CD14-positive monocyte (primary cell): ENCODE results near the gene MPV17L. TPM values are rescaled to one million over a fixed set of nuclear protein-coding genes. Genes with fewer than 3 reads are reported as not detected.
A peak's percentile ranks its signal among the peaks of the same experiment; 100 is the strongest.
"Not testable (repeated sequence)": the region's sequence is repeated elsewhere in the genome, so short reads cannot be mapped to it uniquely, and the experiment has no call there.

Experiments
- DNase-seq, 3 donors: peaks; one replicate each; pipeline ENCODE4 v3.0.0-alpha.2; 2011 to 2022
- H2AFZ ChIP-seq: 2 replicates; pipeline ENCODE4 v1.6.0; 2012; ENCODE audit warnings: mild to moderate bottlenecking, low read depth, low read length, inconsistent platforms; ENCODE audit not compliant: insufficient read depth, poor library complexity, severe bottlenecking
- H3K27ac ChIP-seq, 2 donors: 1 replicate in 1 of 2; 2 replicates in 1 of 2; pipeline ENCODE4 v1.5.1; 2012 to 2013; ENCODE audit warnings: low read length in 2 of 2, control low read depth in 1 of 2, inconsistent platforms in 1 of 2, low read depth in 1 of 2, mild to moderate bottlenecking in 1 of 2
- H3K27me3 ChIP-seq, 2 donors: one replicate each; pipeline versions ENCODE4 v1.6.0 to v1.6.1; 2011 to 2013; ENCODE audit warnings: low read length in 2 of 2; ENCODE audit not compliant: control insufficient read depth in 2 of 2, insufficient read depth in 2 of 2
- H3K36me3 ChIP-seq, 2 donors: replicated peaks in 1 of 2; 1 replicate in 1 of 2; 2 replicates in 1 of 2; pipeline versions ENCODE4 v1.5.1 to v1.6.1; 2012 to 2013; ENCODE audit warnings: low read length in 2 of 2, control low read depth in 1 of 2, inconsistent platforms in 1 of 2, mild to moderate bottlenecking in 1 of 2; ENCODE audit not compliant: insufficient read depth in 2 of 2, control insufficient read depth in 1 of 2
- H3K4me1 ChIP-seq, 2 donors: 1 replicate in 1 of 2; 2 replicates in 1 of 2; pipeline versions ENCODE4 v1.5.1 to v1.6.1; 2012 to 2013; ENCODE audit warnings: low read length in 2 of 2, control low read depth in 1 of 2, inconsistent platforms in 1 of 2, mild to moderate bottlenecking in 1 of 2, moderate library complexity in 1 of 2; ENCODE audit not compliant: insufficient read depth in 2 of 2, control insufficient read depth in 1 of 2
- H3K4me2 ChIP-seq: replicated peaks from 2 replicates; pipeline ENCODE3; 2012; ENCODE audit warnings: low read length, moderate library complexity, mild to moderate bottlenecking; ENCODE audit not compliant: poor library complexity, severe bottlenecking; ENCODE audit errors: extremely low read depth
- H3K4me3 ChIP-seq, 3 experiments: fragments of 200-600 bp in 1 of 3; sonication (generic) in 1 of 3; replicated peaks in 1 of 3; 1 replicate in 2 of 3; 2 replicates in 1 of 3; pipeline ENCODE4 v1.5.1; 2011 to 2013; ENCODE audit warnings: low read length in 3 of 3, mild to moderate bottlenecking in 3 of 3, control low read depth in 2 of 3, low read depth in 2 of 3, inconsistent platforms in 1 of 3, moderate library complexity in 1 of 3
- H3K79me2 ChIP-seq: 2 replicates; pipeline ENCODE4 v1.6.0; 2012; ENCODE audit warnings: mild to moderate bottlenecking, control low read depth, inconsistent platforms, low read length, moderate library complexity; ENCODE audit not compliant: insufficient read depth
- H3K9ac ChIP-seq: 2 replicates; pipeline ENCODE4 v1.6.0; 2017; ENCODE audit warnings: low read length, mild to moderate bottlenecking; ENCODE audit not compliant: insufficient read depth, poor library complexity, severe bottlenecking
- H3K9me3 ChIP-seq, 2 donors: replicated peaks in 1 of 2; 1 replicate in 1 of 2; 2 replicates in 1 of 2; pipeline versions ENCODE4 v1.5.1 to v1.6.1; 2012 to 2013; ENCODE audit warnings: low read length in 2 of 2, control low read depth in 1 of 2; ENCODE audit not compliant: control insufficient read depth in 1 of 2, insufficient read depth in 1 of 2
- H4K20me1 ChIP-seq: 2 replicates; pipeline ENCODE4 v1.6.0; 2012; ENCODE audit warnings: mild to moderate bottlenecking, low read length, control low read depth, moderate library complexity; ENCODE audit not compliant: insufficient read depth
- H3K27ac Mint-ChIP-seq, 7 donors: one replicate each; pipeline ENCODE4 v1.8.0; 2020; ENCODE audit warnings: mild to moderate bottlenecking in 7 of 7, mixed read lengths in 7 of 7, moderate library complexity in 6 of 7, inconsistent platforms in 2 of 7
- H3K27me3 Mint-ChIP-seq, 3 donors: one replicate each; pipeline ENCODE4 v1.8.0; 2021 to 2022; ENCODE audit warnings: low read depth in 3 of 3, mild to moderate bottlenecking in 3 of 3, mixed read lengths in 3 of 3, moderate library complexity in 3 of 3, inconsistent platforms in 1 of 3
- H3K36me3 Mint-ChIP-seq, 2 donors: one replicate each; pipeline ENCODE4 v1.8.0; 2020; ENCODE audit warnings: mixed read lengths in 2 of 2, inconsistent platforms in 1 of 2, mild to moderate bottlenecking in 1 of 2
- H3K4me1 Mint-ChIP-seq: one replicate; pipeline ENCODE4 v1.8.0; 2020; ENCODE audit warnings: mild to moderate bottlenecking, mixed read lengths
- H3K4me3 Mint-ChIP-seq, 2 donors: one replicate each; pipeline ENCODE4 v1.8.0; 2020; ENCODE audit warnings: mild to moderate bottlenecking in 2 of 2, mixed read lengths in 2 of 2, moderate library complexity in 1 of 2
- H3K9me3 Mint-ChIP-seq, 7 donors: one replicate each; pipeline ENCODE4 v1.8.0; 2020 to 2022; ENCODE audit warnings: mixed read lengths in 7 of 7, mild to moderate bottlenecking in 6 of 7, moderate library complexity in 6 of 7, inconsistent platforms in 2 of 7
- WGBS: methylation state at CpG from one replicate; pipeline ENCODE4 v1.1.5; 2013; ENCODE audit warnings: missing lambda C conversion rate; ENCODE audit not compliant: insufficient coverage; 5-methylcytosine and 5-hydroxymethylcytosine counted together
- intact Hi-C, 2 donors: fragments of 100-400 bp; cut with micrococcal nuclease; formaldehyde crosslinking; loops; one replicate each; pipeline versions ENCODE4 v1.15.0 to v1.15.1; 2023
- polyA plus RNA-seq, 3 donors: library from polyadenylated mRNA; depleted of rRNA in 1 of 3; unstranded in 2 of 3; stranded (reverse) in 1 of 3; fragments of 300-500 nt in 2 of 3; fragments of >200 nt in 1 of 3; fragmentation: Illumina TruSeq in 2 of 3; gene quantifications; 1 replicate in 2 of 3; 2 replicates in 1 of 3; pipeline ENCODE4 v1.2.3, GENCODE V29; 2012 to 2021
- TF ChIP-seq, protein P1 (sequence below): fragments of 200-600 bp; IDR thresholded peaks from one replicate; pipeline ENCODE4 v1.8.0; 2022; ENCODE audit warnings: antibody characterized with exemption, mild to moderate bottlenecking

The MPV17L gene
- polyA plus RNA-seq, 3 donors, result 0.13 to 0.58 TPM; not detected in 1

DNA sequence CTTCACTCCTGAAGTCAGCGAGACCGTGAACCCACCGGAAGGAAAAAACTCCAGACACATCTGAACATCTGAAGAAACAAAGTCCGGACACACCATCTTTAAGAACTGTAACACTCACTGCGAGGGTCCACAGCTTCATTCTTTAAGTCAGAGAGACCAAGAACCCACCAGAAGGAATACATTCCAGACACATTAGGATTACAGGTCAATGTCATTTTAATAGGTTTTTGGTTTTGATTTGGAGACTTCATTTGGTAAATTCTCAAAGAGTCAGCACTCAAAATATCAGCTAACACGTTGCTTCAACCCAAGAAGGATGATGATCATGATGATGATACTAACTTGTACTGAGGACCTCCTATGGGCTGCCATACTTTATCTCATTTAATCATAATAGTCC is 31.2 kb downstream of the MPV17L start:
- no peak overlapping the region for H3K27ac ChIP-seq
- TF ChIP-seq, protein P1, sequence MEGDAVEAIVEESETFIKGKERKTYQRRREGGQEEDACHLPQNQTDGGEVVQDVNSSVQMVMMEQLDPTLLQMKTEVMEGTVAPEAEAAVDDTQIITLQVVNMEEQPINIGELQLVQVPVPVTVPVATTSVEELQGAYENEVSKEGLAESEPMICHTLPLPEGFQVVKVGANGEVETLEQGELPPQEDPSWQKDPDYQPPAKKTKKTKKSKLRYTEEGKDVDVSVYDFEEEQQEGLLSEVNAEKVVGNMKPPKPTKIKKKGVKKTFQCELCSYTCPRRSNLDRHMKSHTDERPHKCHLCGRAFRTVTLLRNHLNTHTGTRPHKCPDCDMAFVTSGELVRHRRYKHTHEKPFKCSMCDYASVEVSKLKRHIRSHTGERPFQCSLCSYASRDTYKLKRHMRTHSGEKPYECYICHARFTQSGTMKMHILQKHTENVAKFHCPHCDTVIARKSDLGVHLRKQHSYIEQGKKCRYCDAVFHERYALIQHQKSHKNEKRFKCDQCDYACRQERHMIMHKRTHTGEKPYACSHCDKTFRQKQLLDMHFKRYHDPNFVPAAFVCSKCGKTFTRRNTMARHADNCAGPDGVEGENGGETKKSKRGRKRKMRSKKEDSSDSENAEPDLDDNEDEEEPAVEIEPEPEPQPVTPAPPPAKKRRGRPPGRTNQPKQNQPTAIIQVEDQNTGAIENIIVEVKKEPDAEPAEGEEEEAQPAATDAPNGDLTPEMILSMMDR, result no peak
- H4K20me1 ChIP-seq, result no peaks in the 10 kb centered on the region
- 50% methylated on average over 2 of the region's 6 CpGs for WGBS
- H3K4me1 ChIP-seq, result no peaks in the 10 kb centered on the region
- Mint-ChIP-seq H3K4me1 (peaks cover 2% of the 10 kb centered on the region), H3K27me3 (peaks cover 3 to 12% (median 3%) of the 10 kb centered on the region in 3 donors), H3K9me3 (peaks cover 0 to 2% (median 0%) of the 10 kb centered on the region in 7 donors), H3K4me3 (no peak overlapping the region), H3K36me3 (no peaks in the 10 kb centered on the region), H3K27ac (no peak overlapping the region)
- H3K4me3 ChIP-seq, result no peak overlapping the region
- no peak overlapping the region for H3K9ac ChIP-seq
- no peak overlapping the region for H3K4me2 ChIP-seq
- H2AFZ ChIP-seq, result no peak overlapping the region
- no peaks in the 10 kb centered on the region for H3K36me3 ChIP-seq
- H3K9me3 ChIP-seq, result no peaks in the 10 kb centered on the region
- no peak for DNase-seq
- H3K27me3 ChIP-seq, result no peaks in the 10 kb centered on the region
- no peaks in the 10 kb centered on the region for H3K79me2 ChIP-seq
- intact Hi-C loops, result loop anchor here (5.0 to 10.0 kb wide), 2 partner anchors 276 to 278 kb away; no protein-coding TSS in a partner anchor

GRCh38 chr16:15427648-15428239 is 32.2 kb downstream of the MPV17L start:
- H3K27ac Mint-ChIP-seq, result no peak overlapping the region
- H3K9me3 Mint-ChIP-seq, result peaks cover 0 to 2% (median 0%) of the 10 kb centered on the region in 7 donors
- Histone ChIP-seq H3K4me1 (no peaks in the 10 kb centered on the region), H3K27ac (no peak overlapping the region), H3K79me2 (no peaks in the 10 kb centered on the region), H3K9ac (no peak overlapping the region), H3K27me3 (peaks cover 0 to 1% of the 10 kb centered on the region in 2 donors), H4K20me1 (no peaks in the 10 kb centered on the region), H3K9me3 (no peaks in the 10 kb centered on the region), H3K4me2 (no peak overlapping the region), H3K36me3 (no peaks in the 10 kb centered on the region), H3K4me3 (no peak overlapping the region), H2AFZ (no peak overlapping the region)
- no peak overlapping the region for H3K4me3 Mint-ChIP-seq
- peaks cover 2% of the 10 kb centered on the region for H3K4me1 Mint-ChIP-seq
- TF ChIP-seq, protein P1, result peak; percentile 62
- intact Hi-C loops, result loop anchor here (5.0 to 10.0 kb wide), 2 partner anchors 275 to 277 kb away; no protein-coding TSS in a partner anchor
- 0% methylated on average over 3 of the region's 8 CpGs for WGBS
- peaks cover 3 to 13% (median 3%) of the 10 kb centered on the region in 3 donors for H3K27me3 Mint-ChIP-seq
- H3K36me3 Mint-ChIP-seq, result no peaks in the 10 kb centered on the region
- DNase-seq, result peak; percentile 30 to 40 (median 38)

DNA sequence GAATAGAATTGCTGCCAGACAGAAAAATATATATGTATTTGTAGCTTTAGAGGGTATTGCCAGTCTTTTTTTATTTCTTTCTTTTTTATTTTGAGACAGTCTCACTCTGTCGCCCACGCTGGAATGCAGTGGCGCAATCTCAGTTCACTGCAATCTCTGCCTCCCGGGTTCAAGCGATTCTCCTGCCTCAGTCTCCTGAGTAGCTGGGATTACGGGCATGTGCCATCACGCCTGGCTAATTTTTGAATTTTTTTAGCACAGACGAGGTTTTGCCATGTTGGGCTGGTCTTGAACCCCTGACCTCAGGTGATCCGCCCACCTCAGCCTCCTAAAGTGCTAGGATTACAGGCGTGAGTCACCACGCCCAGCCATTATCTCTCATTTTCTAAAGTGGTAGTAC is 35.3 kb downstream of the MPV17L start:
- 97% methylated on average over 10 of the region's 11 CpGs for WGBS
- Histone ChIP-seq H3K4me1 (peaks cover 4 to 14% of the 10 kb centered on the region in 2 donors), H3K27me3 (peaks cover 22 to 31% of the 10 kb centered on the region in 2 donors)
- H3K27ac Mint-ChIP-seq, result peak overlapping the region in 1 of 7 donors; percentile 72
- H3K27ac ChIP-seq, H3K4me3 ChIP-seq, H3K4me2 ChIP-seq, intact Hi-C loops, H4K20me1 ChIP-seq, H3K79me2 ChIP-seq, H3K4me3 Mint-ChIP-seq, H3K9ac ChIP-seq, H3K9me3 ChIP-seq, H3K36me3 ChIP-seq, H3K9me3 Mint-ChIP-seq, DNase-seq, H2AFZ ChIP-seq, H3K36me3 Mint-ChIP-seq: not testable (repeated sequence)
- H3K27me3 Mint-ChIP-seq, result peaks cover 29 to 32% (median 32%) of the 10 kb centered on the region in 3 donors
- peaks cover 12% of the 10 kb centered on the region for H3K4me1 Mint-ChIP-seq
